ENCODE measurements around the gene SAFB.
A peak's percentile ranks its signal among the peaks of the same experiment; 100 is the strongest.

The SAFB gene

DNA sequence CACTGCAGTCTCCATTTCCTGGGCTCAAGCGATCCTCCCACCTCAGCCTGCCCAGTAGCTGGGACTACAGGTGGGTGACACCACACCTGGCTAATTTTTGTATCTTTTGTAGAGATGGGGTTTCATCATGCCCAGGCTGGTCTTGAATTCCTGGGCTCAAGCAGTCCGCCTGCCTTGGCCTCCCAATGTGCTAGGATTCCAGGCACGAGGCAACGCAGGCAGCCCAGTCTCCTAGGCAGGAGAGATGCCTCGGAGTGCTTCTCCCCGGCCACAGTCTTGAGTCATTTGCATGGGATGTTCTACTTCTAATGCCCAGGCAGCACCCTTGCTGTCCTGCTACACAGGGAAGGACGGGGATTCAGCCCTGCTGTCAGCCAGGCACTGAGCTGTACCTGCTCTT lies 48.7 kb downstream of the SAFB start:
- no peak for DNase-seq

DNA sequence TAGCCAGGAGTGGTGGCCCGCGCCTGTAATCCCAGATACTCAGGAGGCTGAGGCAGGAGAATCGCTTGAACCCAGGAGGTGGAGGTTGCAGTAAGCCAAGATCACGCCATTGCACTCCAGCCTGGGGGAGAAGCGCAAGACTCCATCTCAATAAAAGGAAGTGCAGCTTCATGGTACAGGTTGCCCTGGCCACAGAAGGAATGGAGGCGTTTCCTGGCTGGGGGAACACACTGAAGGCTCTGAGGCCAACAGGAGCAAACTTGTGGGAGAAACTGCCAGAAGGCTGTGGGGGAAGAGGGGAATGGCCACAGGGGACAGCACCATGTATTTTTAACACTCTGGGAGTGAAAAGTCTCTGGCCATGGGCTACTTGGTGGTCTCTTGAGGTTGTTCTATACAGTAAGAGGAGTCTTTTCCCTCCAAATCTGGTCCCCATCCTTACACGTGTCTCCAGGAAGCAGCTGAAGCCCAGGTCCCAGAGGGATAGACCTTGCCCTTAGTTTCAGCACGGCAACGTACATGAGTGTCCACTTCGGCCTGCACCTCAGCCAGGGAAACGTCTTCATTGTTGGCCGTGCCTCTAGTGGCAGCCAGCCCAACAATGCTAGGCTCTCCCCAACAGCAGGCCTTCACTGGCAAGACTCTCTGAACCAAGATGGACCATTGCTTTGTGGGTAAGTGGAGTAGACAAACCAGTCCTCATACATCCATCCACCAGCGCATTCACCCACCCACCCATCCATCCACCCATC lies 50.0 kb downstream of the SAFB start:
- no peak for DNase-seq

DNA sequence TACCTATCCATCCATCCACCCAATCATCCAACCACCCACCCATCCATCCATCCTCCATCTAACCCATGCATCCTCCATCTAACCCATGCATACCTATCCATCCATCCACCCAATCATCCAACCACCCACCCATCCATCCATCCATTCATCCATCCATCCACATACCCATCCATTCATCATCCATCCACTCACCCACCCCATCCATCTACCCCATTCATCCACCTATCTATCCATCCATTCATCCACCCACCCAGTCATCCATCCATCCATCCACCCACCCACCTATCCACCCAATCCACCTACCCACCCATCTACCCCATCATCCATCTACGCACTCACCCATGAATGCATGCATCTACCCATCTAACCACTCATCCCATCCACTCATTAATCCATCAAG lies 50.9 kb downstream of the SAFB start:
- no peak for DNase-seq

- DNase-seq = no peak
These were observed 51.8 kb downstream of the SAFB start for GRCh38 chr19:5674714-5675113.

GRCh38 chr19:5676105-5676771 lies 53.4 kb downstream of the SAFB start:
- DNase-seq = no peak

DNA sequence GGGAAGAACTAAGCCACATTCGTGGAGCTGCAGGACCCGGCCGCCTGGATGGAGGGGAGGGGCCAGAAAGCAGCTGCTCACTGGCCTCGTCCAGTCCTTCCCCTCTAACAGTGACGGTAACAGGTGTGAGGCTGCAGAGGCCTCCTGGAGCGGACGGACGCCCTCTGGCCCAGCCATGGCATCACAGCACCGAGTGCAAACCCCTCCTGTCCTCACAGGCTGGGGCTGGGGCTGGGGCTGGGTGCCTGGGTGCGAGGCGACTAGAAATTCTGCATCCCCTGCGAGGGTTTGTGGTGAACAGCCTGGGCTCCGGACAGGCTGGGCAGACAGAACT lies 53.9 kb downstream of the SAFB start:
- DNase-seq = no peak

- no peak for DNase-seq
These were observed 54.3 kb downstream of the SAFB start for GRCh38 chr19:5677136-5677535.

GRCh38 chr19:5677580-5677979 lies 54.7 kb downstream of the SAFB start:
- no peak for DNase-seq

DNA sequence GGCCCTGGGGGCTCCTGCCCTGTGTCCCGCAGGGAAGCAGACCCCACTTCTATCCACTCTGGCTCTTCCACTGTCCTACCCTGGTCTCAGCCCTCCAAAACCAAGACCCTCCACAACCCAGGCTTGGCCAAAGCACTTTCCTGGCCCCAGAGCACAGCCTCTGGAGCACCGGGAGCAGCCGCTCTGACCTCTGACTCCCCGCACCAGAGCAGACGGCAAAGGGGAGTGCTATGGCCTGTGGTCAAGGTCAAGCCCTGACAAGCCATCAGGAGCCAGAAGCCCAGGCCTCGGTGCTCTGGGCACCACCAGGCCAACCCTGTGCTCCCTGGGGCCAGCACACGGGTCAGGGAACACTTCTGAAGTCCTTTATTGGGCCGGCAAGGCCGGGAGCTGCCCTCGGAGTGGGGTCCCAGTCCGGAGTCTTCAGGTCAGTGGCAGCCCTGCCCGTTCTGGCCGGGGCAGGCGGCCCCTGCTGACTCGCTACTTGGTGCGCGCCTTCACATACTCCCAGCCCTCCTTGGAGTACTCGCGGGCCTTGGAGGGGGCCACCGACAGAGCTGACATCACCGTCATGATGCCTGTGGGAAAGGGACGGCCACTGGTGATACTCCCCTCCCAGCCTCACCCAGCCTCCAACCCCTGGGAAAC lies 55.3 kb downstream of the SAFB start:
- DNase-seq = no peak

DNA sequence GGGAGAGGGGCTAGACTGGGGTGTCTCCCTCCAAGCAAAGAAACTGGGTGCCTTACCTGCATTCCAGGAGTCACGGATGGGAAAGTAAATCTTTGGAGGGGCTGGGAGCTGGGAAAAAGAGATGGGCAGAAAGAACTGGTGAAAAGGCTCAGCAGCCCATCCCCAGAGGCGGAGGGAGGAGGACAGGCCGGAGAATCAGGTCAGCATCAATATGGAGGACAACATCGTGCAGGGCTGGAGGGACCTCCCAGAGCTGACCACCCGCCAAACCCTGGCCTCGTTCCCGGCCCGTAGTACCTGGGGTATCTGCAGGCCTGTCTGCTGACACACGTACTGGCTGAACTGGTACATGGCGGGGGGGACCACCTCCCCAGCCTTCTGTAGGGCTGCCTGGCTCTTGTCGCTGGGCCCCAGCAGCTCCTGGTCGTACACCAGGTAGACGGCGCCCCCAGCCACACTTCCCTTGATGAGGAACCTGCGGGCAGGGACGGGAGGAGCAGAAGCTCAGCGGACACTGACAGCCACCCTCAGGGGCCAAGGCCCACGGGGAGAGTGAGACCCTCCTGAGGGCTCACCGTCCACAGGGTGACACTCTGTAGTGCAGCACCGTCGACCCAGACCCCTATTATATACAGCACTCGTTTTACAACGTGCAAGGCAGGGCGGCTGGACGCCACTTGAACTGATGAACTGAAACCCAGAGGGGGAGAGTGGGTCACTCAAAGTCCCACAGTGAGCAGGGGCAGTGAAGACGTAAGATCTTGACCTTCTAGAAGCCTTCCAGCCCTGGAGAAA lies 56.6 kb downstream of the SAFB start:
- DNase-seq = no peak

DNA sequence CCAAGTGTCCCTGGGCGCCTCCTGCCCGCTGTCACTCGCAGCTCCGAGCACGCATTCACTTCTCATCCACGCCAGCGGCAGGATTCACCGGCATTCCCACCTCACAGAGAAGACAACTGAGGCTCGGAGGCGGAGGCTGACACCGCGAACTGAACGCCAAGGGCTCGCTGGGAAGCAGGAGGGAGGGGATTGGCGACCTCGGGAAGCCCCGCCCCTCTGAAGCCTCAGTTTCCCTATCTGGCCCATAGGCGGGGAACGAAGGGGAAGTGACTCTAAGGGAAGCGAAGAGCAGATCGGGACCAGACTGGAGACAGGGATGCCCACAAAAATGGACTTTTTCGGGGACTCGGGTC lies 57.2 kb downstream of the SAFB start:
- DNase-seq = peak in 1 of 2 experiments; percentile 68

DNA sequence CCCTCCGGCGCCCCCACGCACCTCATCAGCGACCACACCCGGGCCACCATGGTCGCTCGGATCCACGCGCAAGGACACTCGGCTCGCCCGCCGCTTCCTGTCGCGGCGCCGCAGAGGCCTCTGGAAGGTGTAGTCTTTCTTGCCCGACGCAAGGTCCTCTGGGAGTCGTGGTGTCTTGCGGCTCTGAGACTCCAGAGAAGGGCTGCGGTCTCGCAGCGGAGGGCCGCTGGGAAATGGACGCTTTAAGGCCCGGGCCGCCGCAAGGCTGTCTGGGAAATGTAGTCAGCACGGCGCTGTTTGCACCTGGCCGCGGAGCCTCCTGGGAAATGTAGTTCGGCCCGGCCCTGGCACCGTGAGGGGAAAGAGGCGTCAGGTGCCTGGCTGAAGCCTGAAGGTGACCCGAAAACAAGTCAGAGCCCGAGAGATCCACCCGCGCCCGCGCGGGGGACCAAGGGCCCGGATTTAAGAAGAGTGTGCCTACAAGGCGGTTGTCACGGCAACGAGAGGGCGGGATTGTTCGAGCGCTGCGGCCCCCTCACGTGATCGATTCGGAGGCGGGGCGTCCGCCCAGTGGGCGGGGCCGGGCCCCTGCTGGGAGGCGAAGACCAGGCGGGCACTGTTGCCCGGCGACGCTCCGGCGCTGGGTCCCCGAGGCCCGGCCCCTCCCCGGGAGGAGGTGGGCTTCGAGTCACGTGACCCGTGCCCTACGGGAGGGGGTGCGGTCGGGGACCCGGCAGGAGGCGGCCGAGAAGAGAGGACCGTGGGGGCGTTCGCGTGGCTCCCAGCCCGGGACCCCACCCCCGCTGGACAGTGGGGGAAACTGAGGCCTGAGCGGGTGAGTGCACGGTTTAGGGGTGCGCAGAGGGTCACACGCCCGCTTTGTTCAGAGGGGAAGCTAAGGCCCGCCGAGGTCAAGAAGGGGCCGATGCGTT lies 57.8 kb downstream of the SAFB start, which contains the start of the genes HSD11B1L and MICOS13:
Gene HSD11B1L (plus strand): TSS at position 591 of the 932 bp plus-strand sequence. CDS start 3,806 bp downstream, outside the sequence.
Gene MICOS13 (minus strand): TSS at position 80 of the 932 bp plus-strand sequence. CDS start 30 bp downstream, at position 50.
- DNase-seq = peak; percentile 92 to 97

- no peak for DNase-seq
These were observed 58.7 kb downstream of the SAFB start for GRCh38 chr19:5681391-5682106.

DNA sequence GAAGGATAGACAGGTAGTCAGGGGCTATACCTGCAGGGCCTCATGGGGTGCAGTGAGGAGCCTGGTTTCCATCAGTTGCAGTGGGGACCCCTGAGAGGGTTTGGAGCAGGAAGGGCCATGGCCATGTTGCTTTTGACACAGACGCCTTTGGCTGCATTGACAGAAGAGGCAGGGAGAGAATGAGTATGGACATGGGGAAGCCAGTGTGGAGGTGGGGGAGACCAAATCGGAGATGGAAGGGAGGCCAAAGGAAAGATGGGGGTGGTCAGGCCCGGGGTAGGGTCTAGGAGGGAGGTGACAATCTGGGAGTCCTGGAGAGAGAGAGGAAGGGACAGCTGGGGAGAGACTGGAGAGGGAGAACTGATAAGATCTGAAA lies 59.2 kb downstream of the SAFB start:
- no peak for DNase-seq

GRCh38 chr19:5683177-5683886 lies 60.4 kb downstream of the SAFB start:
- DNase-seq = no peak

DNA sequence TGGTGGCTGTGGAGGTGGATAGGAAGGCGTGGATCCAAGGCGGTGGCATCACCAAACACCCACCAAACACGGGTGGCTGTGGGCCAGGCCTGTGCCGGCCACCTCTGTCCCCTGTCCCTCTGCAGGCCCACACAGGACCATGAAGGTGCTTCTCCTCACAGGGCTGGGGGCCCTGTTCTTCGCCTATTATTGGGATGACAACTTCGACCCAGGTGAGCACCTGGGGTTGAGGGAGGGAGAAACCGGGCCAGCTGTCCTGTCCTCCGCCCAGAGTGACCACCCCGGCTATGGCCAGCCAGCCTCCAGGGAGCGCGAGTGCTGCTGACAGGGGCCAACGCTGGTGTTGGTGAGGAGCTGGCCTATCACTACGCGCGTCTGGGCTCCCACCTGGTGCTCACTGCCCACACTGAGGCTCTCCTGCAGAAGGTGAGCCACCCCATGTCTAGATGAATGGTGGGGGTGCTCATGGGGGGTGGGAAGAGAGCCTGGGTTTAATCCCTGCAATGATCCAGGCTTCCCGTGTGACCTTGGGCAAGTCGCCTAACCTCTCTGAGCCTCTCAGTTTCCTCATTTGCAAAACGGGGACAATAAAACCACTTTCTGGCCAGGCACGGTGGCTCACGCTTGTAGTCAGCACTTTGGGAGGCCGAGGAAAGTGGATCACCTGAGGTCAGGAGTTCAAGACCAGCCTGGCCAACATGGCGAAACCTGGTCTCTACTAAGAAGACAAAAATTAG lies 62.0 kb downstream of the SAFB start:
- DNase-seq = no peak

- no peak for DNase-seq
These were observed 63.4 kb downstream of the SAFB start for GRCh38 chr19:5686326-5686646.

DNA sequence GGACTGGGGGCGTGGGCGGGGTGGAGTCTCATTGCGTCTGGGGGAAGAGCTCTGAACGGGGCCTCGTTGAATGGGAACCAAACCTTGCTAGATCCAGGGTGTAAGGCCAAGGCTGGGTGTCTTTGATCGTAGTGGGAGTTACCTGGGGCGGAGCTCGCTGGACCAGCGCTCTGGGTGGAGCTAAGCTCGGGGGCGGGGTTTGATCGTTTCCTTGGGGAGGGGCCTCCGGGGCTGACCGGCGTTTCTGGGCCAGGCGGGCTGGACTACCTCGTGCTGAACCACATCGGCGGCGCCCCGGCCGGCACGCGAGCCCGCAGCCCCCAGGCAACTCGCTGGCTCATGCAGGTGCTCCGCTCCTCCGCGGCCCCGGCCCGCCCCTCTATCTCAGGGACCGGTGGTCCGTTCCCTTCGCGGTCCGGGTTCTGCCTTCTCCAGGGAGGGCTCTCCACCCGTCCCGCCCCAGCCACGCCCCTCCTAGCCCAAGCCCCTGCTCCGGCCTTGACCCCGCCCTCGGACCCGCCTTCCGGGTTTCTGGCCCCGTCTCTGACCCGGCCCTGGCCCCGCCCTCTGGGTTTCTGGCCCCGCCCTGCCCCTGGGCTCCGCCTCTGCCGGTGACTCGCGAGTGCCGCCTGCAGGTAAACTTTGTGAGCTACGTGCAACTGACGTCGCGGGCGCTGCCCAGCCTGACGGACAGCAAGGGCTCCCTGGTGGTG lies 63.9 kb downstream of the SAFB start:
- peak; percentile 77 to 91 for DNase-seq

All from SW 1271 (cell line).